Left ventricle myocardium superior (tissue), 1 donor: ENCODE data around the gene COG5. TPM values are rescaled to one million over a fixed set of nuclear protein-coding genes. Genes with fewer than 3 reads are reported as not detected.

Source experiments
- ATAC-seq: fragments of 200-7000 bp; cut with Tn5 transposase; one replicate; pipeline ENCODE4 v1.9.1; 2020; ENCODE audit warnings: mild to moderate bottlenecking, moderate library complexity
- DNase-seq: peaks from one replicate; pipeline ENCODE4 v3.0.0-alpha.2; 2020
- intact Hi-C: fragments of 100-400 bp; cut with micrococcal nuclease; formaldehyde crosslinking; loops from one replicate; pipeline ENCODE4 v1.11.0; 2022
- total RNA-seq: library from RNA; stranded (reverse); fragmentation: NEBNext Ultra II Directional; extraction: Animal tissue kit (Norgen Biotek cat#: 25700); gene quantifications from one replicate; pipeline ENCODE4 v1.2.1, GENCODE V29; 2021
- donor health status: DM: no; HTN: yes; CAD: no; lungs with severe emphysema.

Gene COG5
- total RNA-seq, 1 donor from 2014 or later, result 54.0 TPM

DNA sequence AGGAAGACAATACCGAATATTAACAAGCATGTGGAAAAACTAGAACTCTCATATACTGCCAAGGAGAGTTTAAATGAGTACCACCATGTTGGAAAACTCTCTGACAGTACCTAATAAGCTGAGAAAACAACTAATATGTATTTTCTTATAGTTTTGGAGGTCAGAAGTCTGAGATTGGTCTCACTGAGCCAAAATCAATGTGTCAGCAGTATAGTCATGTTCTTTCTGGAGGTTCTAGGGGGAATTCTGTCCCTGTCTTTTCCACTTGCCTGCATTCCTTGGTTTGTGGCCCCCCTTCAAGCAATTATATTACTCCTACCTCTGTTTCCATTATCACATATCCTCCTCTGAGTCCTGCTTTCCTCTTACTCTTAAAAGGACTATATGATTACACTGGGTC lies 250.4 kb downstream of the COG5 start:
- intact Hi-C loops, result no loop called here
- DNase-seq (no peak), ATAC-seq (no peak)

DNA sequence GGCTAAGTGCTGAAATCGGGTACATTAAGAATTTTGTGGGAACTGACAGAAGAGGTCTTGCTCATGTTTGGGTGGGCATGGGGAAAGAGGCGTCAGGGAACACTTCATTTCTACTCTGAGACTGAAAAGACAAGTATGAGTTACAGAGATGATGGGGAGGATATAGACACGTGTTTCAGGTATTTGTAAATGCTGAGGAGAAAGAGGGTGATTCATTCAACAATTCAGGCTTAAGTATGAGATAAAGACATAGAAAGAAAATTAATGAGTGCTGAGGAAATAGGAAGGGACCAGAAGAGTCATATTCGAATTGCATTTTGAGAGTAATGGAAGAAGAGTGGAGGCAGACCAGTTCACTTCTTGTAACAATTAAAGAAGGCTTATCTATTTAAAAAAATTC lies 251.3 kb downstream of the COG5 start:
- ATAC-seq, result no peak
- intact Hi-C loops, result no loop called here
- DNase-seq, result no peak

DNA sequence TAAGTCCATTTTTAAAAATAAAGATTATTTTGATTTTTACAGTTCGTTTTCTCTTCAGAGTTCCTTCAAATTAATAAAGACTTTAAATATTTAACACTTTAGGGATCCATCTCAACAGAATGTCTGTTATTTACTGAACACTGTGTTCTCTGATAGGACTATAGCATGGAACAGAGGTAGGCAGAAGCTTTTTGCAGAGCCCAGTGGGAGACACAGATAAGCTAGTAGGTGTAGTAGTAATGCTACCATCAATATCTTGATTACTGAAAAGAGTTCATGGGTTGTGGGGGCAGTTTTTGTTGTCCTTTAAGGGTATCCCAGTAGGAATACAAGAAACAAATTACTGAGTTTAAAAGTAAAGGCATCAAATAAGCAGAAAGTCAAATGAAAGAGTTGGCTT lies 254.4 kb downstream of the COG5 start:
- intact Hi-C loops, result no loop called here
- ATAC-seq (no peak), DNase-seq (no peak)

DNA sequence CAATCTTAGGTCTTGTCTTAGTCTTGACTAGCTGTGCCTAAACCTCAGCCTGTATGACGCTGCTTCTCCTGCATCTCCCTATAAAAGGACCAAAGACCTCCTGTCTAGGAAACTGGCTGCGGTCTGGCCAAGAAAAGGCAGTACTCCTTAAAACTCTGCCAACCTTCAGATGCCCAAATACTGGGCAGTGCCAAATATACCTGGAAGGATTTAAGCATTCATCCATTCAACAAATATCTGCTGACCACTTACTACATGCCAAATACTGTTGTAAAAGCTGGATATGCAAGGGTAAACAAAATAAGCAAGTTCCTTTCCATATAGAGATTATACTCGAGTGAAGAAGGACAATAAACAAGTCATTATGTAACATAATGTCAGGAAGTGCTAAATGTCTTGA lies 259.1 kb downstream of the COG5 start:
- intact Hi-C loops, result no loop called here
- ATAC-seq (no peak), DNase-seq (no peak)

DNA sequence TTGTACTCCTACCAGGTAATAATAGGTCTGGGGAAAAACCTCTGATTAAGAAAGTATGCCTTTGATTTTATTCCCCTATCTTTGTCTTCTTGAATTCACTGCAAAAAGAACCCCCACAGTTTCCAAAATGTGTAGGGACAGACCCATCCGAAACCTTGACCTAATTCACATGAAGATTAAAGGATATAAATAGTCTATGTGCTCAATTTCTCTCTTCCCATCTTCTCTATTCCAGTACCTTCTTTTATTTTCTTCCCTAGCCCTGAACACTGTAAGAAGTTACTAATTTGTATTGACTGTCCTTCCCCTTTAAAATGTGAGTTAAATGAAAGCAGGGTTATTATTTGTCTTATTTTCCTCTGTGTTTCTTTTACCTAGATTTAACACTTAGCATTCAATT lies 259.7 kb downstream of the COG5 start:
- ATAC-seq, result peak; percentile 46
- DNase-seq, result no peak
- intact Hi-C loops, result no loop called here

DNA sequence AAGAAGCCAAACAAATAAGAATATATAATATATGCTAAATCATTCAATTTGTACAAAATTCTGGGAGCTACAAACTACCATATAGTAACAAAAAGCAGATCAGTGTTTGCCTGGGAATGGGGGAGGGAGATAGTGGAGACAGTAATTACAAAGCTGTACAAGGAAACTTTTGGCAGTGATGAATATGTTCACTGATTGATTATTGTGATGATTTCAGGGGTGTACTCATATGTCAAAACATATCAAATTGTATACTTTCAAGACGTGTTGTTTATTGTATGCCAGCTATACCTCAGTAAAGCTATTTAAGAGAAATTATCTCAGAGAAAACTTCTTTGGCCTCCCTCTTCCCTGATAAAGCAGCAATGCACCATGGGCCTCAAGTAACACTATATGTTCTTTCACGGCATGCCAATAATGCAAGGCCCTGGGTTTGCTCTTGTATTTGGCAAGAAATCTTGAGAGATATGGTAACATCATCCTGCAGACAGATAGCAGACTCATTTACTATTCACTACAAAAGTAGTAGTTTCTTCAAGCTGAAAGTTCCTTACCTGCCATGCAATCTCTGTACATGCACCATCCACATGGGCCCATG lies 261.4 kb downstream of the COG5 start:
- DNase-seq (no peak), ATAC-seq (no peak)
- intact Hi-C loops, result no loop called here

DNA sequence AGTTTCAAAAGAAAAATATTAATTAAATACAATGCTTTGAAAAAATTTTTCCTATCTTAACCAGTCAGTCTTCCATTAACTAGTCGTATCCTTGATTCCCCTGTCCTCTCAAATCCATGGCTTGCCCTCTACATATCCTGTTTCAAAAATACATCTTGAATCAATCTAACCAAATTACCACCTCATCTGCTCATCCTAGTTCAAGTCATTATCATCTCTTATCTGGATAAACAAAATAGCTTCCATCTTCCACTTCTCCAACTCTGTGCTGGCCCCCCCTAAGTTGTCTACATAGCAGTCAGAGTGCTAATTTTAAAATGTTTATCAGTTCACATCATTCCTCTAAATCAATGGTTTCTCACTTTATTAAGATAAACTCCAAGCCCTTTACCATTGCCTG lies 269.5 kb downstream of the COG5 start:
- intact Hi-C loops, result no loop called here
- ATAC-seq, result no peak
- no peak for DNase-seq

DNA sequence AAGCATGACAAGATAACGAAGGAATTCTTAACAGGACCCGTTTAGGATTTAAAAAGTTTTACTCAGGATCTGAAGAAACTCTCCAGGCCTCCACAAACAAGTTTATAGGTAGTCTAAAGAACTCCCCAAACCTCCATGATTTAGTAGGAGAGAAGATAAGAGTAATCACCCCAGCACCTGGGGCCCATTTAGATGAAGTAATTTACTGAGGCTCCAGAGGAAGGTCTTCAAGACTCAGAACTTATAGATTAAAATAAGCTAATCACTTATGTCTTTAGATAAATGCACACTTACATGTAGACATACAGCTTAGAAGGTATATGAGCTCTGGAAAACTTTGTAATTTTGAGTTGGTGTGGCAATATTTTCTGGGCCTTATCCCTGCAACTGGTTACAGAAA lies 271.1 kb downstream of the COG5 start:
- intact Hi-C loops, result no loop called here
- ATAC-seq (no peak), DNase-seq (no peak)

DNA sequence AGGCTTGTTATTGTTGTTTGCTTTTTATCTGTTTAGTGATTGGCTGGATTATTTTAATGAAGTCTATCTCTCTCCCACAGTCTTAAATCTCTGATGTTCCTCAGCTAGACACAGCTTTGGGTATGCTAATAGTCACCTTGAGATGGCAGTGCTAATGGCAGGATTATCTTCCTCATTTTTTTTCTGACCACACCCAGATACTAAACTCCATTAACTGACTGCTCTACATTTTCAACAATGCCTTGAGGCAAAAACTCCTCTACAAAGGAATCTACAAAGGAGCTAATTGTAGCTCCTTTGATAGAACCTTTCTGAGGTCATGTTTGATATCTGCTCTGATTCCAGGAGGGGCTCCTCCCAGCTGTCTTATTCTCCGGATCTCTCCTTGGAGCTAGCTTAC lies 272.3 kb downstream of the COG5 start:
- intact Hi-C loops, result no loop called here
- no peak for ATAC-seq
- DNase-seq, result no peak

DNA sequence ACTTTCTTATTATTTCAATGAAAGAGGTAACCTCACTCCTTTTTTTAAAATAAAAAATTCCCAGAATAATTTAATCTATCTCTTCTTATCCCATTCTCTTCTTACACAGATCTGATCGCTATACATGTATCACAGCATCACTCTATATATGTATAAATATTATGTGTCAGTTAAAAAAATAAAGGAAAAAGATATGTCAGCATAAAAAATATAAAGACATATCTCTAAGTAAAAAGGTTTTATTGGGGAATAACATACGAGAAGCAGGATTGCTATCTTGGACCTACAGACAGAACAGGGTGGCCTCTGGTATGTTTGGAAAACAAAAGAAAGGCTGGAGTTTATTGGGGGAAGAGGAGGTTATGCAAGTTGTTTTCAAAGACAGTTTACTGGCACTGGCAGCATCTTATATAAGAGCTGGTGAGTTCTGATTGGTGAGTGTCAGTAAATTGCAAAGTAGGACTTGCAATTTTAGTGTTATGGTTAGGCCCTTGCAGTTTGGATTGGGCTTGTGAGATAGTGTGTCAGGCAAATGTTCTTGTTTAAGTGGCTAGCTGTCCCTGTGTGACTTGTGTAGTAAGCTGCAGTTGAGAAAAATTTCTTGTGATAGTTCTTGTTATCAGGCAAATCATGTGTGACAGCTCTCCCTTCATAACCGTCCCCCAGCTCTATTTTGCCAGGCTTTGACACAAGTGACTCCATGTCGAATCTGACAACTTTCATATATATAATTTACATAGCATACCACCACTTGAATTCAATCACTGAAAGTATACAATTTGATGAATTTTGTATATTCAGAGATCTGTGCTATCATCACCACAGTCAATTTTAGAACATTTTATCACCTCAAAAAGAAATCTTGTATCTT lies 276.7 kb downstream of the COG5 start:
- ATAC-seq (peak; percentile 66), DNase-seq (no peak)
- intact Hi-C loops, result no loop called here

DNA sequence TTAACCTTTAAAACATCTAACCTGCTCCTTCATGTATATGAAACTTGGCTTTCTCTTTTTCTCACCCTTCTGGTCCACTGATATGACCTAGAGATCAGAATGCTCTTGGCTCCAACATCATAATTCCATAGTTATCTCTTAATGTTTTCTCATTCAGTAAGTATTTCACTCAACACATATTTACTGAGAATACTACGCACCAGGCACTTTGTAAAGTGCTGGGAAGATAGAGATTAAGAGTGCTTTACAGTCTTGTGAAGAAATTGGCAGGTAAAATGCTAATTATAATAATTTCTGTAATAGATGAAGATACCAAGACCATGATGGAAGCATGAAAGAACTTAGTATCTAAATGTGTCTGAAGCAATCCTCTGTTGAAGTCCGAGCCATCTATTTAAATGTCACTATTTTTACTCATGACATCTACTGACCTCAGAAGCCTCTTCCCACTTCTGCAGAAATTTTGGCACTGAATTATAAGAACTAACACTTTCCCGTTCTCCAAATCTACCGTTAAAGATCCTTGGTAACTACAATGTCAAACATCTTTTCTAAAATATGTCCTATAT lies 278.7 kb downstream of the COG5 start:
- DNase-seq (no peak), ATAC-seq (peak; percentile 82)
- intact Hi-C loops, result no loop called here

DNA sequence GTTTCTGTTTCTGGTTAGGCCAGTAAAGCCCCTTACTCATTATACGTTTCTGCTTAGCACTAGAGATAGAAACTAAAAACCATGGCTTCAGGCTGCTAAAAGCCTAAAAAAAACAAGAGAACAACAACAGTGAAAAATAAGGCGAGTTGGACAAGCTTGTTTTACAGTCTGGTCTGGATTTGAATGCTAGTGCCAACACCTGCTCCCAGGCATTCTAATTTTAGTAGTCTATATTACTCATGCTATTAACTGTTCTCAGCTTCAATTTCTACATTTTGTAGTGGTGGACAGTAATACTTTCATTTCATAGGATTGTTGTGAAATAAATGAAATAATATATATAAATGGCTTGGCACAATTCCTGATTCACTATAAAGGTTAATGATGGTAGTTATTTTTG lies 286.4 kb downstream of the COG5 start:
- peak; percentile 80 for ATAC-seq
- intact Hi-C loops, result loop anchor here (10.0 kb wide), 1 partner anchor 53 kb away; no protein-coding TSS in a partner anchor
- DNase-seq, result no peak

DNA sequence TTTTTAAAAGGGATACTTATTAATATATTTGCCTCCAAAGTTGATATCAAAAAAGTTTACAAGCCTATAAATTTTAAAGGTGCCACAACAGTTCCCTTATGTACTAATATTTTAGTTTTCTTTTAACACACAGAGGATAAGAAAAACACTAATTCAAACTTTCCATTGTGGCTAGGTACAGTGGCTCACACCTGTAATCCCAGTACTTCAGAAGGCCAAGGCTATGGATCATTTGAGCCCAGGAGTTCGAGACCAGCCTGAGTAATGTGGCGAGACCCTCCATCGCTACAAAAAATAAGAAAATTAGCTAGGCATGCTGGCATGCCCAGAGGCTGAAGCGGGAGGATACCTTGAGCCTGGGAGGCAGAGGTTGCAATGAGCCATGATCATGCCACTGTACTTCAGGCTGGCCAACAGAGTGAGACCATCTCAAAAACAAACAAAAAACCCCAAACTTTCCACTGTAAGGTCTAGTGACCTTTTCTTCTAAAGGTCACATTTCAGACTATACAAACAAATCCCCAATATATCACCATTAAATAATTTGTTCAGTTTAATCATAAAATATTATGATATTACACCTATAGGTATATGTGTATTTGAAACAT lies 287.4 kb downstream of the COG5 start:
- intact Hi-C loops, result loop anchor here (10.0 kb wide), 1 partner anchor 52 kb away; no protein-coding TSS in a partner anchor
- DNase-seq, result no peak
- ATAC-seq, result no peak

DNA sequence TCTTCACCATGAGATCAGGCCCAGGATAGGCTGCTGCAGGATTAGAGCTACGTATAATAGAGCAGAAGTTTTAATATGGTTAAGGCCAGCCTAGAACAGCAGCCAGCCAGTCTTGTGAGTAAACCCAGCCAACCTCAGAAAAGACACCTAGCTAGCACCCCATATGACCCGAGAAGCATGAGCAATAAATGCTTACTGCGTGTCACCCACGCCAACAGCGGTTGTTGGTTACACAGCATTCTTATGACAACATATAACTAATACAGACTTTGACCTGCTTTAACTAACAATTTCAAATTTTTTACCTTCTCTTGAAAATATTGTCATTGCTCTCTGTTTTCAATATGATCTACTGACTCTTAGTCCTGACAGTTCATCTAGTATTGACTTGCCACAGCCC lies 289.2 kb downstream of the COG5 start:
- no peak for DNase-seq
- ATAC-seq, result no peak
- intact Hi-C loops, result loop anchor here (10.0 kb wide), 1 partner anchor 50 kb away; no protein-coding TSS in a partner anchor

DNA sequence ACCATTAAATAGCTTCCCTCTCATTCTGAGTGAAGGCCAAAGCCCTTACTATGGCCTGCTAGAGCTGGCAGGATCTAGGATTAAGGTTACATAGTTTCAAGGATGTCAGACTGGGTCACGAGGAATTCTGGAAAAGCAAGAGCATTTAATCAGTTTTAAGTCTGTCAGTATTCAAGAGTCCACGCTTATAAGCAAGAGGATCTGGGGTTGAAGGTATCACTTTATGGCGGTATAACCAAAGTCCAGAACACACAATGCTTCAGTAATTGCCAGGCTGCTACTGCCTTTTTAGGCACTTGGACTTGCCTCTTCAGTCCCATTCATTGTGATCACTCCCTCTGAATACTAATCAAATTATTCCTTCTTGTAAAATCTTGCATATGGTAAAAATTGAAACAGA lies 293.9 kb downstream of the COG5 start:
- no peak for DNase-seq
- peak; percentile 27 for ATAC-seq
- intact Hi-C loops, result loop anchor here (10.0 kb wide), 1 partner anchor 45 kb away; no protein-coding TSS in a partner anchor

DNA sequence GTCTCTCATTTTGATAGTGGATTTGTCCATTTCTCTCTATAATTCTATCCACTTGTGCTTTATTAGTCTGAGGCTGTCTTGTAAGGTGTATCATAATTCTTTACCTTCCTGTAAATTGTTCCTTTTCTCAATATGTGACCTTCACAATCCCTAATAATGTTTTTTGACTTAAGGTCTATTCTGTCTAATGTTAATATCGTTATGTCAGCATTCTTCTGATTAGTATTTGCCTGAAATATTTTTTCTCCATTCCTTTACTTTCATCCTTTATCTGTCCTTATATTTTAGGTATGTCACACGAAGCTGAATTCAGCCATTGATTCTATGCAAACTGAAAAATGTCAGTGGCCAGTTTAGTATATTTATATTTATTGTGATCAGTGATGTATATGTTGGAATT lies 295.1 kb downstream of the COG5 start:
- DNase-seq (no peak), ATAC-seq (no peak)
- intact Hi-C loops, result no loop called here

DNA sequence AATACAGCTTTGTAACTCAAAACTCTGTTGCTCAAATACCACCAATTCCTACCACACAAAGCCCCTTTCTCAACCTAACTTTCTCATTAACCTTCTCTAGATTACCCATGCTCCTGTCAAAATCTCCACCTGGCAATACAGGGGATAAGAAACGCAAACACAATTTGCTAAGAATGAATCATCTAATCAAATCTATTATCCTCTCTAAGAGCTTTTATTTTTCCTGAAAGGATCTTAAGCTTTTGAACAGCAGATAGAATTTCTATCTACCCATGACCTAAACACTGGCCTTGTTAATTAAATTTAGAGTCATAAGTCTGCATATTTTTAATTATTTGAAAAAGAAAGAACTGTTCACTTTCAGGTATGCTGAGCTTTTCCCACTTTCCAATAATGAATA lies 296.6 kb downstream of the COG5 start:
- no peak for DNase-seq
- ATAC-seq, result no peak
- intact Hi-C loops, result no loop called here

DNA sequence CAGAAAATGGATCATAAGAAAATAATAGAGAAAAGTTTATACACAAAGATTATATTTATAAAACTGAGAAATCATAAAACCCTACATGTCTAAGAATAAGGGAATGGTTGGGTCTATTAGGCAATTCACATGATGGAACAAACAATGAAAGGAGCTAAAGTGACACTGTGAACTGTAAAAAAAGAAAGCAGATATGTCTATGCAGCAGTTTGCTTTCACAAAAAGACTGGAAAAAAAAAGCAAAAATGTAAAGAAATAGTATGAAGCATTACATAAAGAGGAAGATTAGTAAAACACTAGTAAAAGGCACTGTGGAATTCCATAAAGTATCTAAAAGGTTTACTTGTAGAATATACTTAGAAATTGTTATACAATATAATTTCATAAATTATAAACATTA lies 299.0 kb downstream of the COG5 start:
- no peak for ATAC-seq
- DNase-seq, result no peak
- intact Hi-C loops, result no loop called here

DNA sequence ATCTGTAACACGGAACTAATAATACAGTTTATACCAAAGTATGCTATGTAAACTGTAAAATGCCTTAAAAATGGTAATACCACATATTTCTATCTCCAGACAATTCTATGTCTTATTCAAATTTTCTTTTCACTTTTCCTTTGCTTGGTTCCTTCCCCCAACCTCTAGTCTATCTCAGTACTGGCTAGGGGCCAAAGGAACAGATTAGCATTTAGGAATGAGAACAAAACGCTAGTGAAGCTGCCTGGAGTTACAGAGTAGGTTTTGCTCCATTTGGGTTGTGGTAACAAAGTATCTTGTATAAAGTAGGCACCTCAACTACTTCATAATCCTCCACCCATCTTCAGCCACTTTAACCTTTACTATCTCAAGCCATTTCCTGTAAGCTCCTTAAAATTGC lies 300.9 kb downstream of the COG5 start:
- ATAC-seq (peak; percentile 80), DNase-seq (no peak)
- intact Hi-C loops, result no loop called here

DNA sequence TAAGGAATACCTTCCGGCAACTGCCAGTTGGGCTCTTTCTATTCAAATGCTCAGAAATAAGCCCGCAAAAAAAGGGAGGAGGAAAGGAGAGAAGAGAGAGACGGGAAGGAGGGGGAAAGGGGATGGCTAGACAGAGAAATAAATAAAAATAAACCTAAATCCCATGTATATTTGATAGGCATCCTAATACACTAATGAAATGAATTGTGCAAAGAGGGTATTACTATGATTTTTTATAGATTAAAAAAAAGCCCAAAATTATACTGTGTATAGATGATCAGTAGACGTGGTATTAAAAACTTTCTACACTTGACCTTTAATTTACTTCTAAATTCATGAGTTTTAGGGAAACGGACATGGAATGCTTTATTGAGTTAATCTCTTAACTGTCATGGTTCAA lies 305.0 kb downstream of the COG5 start:
- DNase-seq (no peak), ATAC-seq (no peak)
- intact Hi-C loops, result no loop called here
